Keratinocyte (primary cell): ENCODE measurements around the gene SRPX. TPM values are rescaled to one million over a fixed set of nuclear protein-coding genes. Genes with fewer than 3 reads are reported as not detected.

Experiments
- DNase-seq: peaks from one replicate; pipeline ENCODE4 v3.0.0-alpha.2; 2011; ENCODE audit warnings: low read depth, missing footprints, low spot score
- FAIRE-seq: peaks from 2 replicates; lab custom pipeline; 2011; peaks lifted over from hg19 to GRCh38; lab: Jason Lieb, UNC
- H2AFZ ChIP-seq: 2 replicates; pipeline ENCODE4 v1.6.0; 2012; ENCODE audit warnings: low read length, control low read depth, inconsistent platforms; ENCODE audit not compliant: control insufficient read depth
- H3K27ac ChIP-seq: 2 replicates; pipeline ENCODE4 v1.5.1; 2011; ENCODE audit warnings: low read length; ENCODE audit not compliant: control insufficient read depth, insufficient read depth
- H3K27me3 ChIP-seq: 3 replicates; pipeline ENCODE4 v1.6.0; 2011; ENCODE audit warnings: low read length; ENCODE audit not compliant: control insufficient read depth, insufficient read depth; ENCODE audit errors: extremely low read depth
- H3K36me3 ChIP-seq, 2 experiments: 2 replicates in 1 of 2; 3 replicates in 1 of 2; pipeline ENCODE4 v1.5.1; 2011; ENCODE audit warnings: low read length in 2 of 2, mild to moderate bottlenecking in 1 of 2; ENCODE audit not compliant: control insufficient read depth in 2 of 2, insufficient read depth in 2 of 2; ENCODE audit errors: extremely low read depth in 1 of 2
- H3K4me1 ChIP-seq: 3 replicates; pipeline ENCODE4 v1.5.1; 2011; ENCODE audit warnings: low read length; ENCODE audit not compliant: control insufficient read depth, insufficient read depth; ENCODE audit errors: extremely low read depth
- H3K4me2 ChIP-seq: 3 replicates; pipeline ENCODE4 v1.6.0; 2011; ENCODE audit warnings: low read depth, low read length; ENCODE audit not compliant: control insufficient read depth, insufficient read depth; ENCODE audit errors: extremely low read depth
- H3K4me3 ChIP-seq, 3 experiments: fragments of 200-600 bp in 1 of 3; sonication (generic) in 1 of 3; 2 replicates in 2 of 3; 3 replicates in 1 of 3; pipeline ENCODE4 v1.5.1; 2011 to 2016; ENCODE audit warnings: low read length in 3 of 3, mild to moderate bottlenecking in 3 of 3, control low read depth in 2 of 3, inconsistent platforms in 1 of 3, low read depth in 1 of 3, mixed read lengths in 1 of 3, mixed run types in 1 of 3, moderate library complexity in 1 of 3; ENCODE audit not compliant: control insufficient read depth in 2 of 3, insufficient read depth in 2 of 3; ENCODE audit errors: extremely low read depth in 1 of 3
- H3K79me2 ChIP-seq: 2 replicates; pipeline ENCODE4 v1.6.0; 2012; ENCODE audit warnings: low read length; ENCODE audit not compliant: control insufficient read depth, insufficient read depth
- H3K9ac ChIP-seq: 3 replicates; pipeline ENCODE4 v1.6.0; 2011; ENCODE audit warnings: low read length; ENCODE audit not compliant: control insufficient read depth, insufficient read depth; ENCODE audit errors: extremely low read depth
- H3K9me1 ChIP-seq: 3 replicates; pipeline ENCODE4 v1.6.0; 2011; ENCODE audit warnings: low read length; ENCODE audit not compliant: control insufficient read depth, insufficient read depth; ENCODE audit errors: extremely low read depth
- H3K9me3 ChIP-seq: 2 replicates; pipeline ENCODE4 v1.5.1; 2012; ENCODE audit warnings: low read depth, low read length; ENCODE audit not compliant: control insufficient read depth
- H4K20me1 ChIP-seq: 3 replicates; pipeline ENCODE4 v1.6.0; 2011; ENCODE audit warnings: low read length; ENCODE audit not compliant: control insufficient read depth, insufficient read depth; ENCODE audit errors: extremely low read depth
- EZH2 ChIP-seq: IDR thresholded peaks from one replicate; pipeline ENCODE4 v1.6.1; 2012; ENCODE audit warnings: inconsistent platforms, mild to moderate bottlenecking, low read length, moderate library complexity
- dilution Hi-C: fragments of 300-500 bp; cut with MboI; formaldehyde crosslinking; loops from one replicate; pipeline ENCODE4 v1.7.0; 2020; ENCODE audit warnings: low sequenced_read_pairs; ENCODE audit not compliant: extremely low pct_ligation_motif_present
- polyA plus RNA-seq, 5 experiments: library from polyadenylated mRNA; depleted of rRNA in 3 of 5; stranded (reverse) in 3 of 5; stranded (forward) in 1 of 5; unstranded in 1 of 5; fragments of >200 nt; gene quantifications; 1 replicate in 1 of 5; 2 replicates in 3 of 5; 3 replicates in 1 of 5; pipeline versions ENCODE4 v1.2.1 to v1.2.3, GENCODE V29; 2011 to 2012; ENCODE audit warnings: missing spikeins in 2 of 5, low read depth in 1 of 5, low replicate concordance in 1 of 5
- TF ChIP-seq, protein P1 (sequence below), 3 experiments: IDR thresholded peaks in 1 of 3; conservative IDR thresholded peaks in 1 of 3; optimal IDR thresholded peaks in 1 of 3; 2 replicates in 2 of 3; 3 replicates in 1 of 3; pipeline versions ENCODE3 to v1.5.1; 2011; ENCODE audit warnings: low read length in 3 of 3, mild to moderate bottlenecking in 3 of 3, moderate library complexity in 2 of 3, control low read depth in 1 of 3, inconsistent platforms in 1 of 3; ENCODE audit not compliant: insufficient read depth in 2 of 3; ENCODE audit errors: extremely low read depth in 1 of 3

The SRPX gene
- polyA plus RNA-seq, 1 donor (not counting 4 experiments of a cell fraction or from before 2014, with no cell fraction given), result 53.8 TPM

DNA sequence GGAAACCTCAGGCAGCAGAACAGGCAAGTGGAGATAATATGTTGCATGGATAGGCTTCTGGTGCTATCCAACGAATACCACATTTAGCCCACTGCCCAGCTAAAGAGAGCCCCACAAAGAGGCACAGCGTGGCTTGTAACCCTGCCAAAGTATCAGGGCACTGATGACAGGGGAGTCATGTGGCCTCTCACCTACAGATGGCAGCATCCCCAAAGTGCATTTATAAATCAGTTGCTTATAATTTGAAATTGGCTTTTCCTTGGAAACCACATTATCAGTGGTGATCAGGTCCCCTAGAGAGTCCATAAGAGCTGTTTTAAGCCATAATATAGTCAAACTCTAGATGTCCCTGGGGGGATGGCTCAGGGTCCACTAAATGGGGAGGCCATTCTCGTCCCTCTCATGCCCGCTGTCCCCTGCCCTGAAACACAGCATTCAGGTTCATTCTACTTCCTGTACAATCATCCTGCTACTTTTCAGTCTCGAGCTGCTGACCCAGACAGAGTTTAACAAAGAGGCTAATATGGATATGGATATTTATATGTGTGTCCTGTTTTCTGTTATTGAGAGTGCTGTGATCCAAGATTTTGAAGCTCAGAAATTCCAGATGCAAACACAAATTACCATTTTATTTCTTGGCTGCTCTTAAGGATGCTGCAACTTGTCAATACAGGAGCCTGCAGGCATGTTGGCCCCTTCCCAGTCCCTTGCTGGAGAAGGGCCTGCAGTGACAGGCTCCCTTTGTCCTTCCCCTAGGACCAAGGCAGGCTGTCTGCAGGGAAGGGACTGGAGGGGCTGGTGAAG is 28.5 kb downstream of the SRPX start:
- no peak overlapping the region for H3K27ac ChIP-seq
- no peak overlapping the region for H3K9ac ChIP-seq
- H3K4me2 ChIP-seq, result peak overlapping the region; percentile 33
- TF ChIP-seq, protein P1, sequence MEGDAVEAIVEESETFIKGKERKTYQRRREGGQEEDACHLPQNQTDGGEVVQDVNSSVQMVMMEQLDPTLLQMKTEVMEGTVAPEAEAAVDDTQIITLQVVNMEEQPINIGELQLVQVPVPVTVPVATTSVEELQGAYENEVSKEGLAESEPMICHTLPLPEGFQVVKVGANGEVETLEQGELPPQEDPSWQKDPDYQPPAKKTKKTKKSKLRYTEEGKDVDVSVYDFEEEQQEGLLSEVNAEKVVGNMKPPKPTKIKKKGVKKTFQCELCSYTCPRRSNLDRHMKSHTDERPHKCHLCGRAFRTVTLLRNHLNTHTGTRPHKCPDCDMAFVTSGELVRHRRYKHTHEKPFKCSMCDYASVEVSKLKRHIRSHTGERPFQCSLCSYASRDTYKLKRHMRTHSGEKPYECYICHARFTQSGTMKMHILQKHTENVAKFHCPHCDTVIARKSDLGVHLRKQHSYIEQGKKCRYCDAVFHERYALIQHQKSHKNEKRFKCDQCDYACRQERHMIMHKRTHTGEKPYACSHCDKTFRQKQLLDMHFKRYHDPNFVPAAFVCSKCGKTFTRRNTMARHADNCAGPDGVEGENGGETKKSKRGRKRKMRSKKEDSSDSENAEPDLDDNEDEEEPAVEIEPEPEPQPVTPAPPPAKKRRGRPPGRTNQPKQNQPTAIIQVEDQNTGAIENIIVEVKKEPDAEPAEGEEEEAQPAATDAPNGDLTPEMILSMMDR (optimal IDR thresholded peaks at IDR 0.05 in 1 of 3, IDR thresholded peaks at IDR 0.05 in 1 of 3, conservative IDR thresholded peaks at IDR 0.05 in 1 of 3; ENCODE audit: extremely low read depth in 1 of 3, insufficient read depth in 2 of 3, low read length in 3 of 3), result peak; percentile 41 to 62 (median 61)
- TF ChIP-seq EZH2, result no peak
- H3K4me1 ChIP-seq, result peaks cover 4% of the 10 kb centered on the region
- dilution Hi-C loops, result no loop called here
- H3K4me3 ChIP-seq, result no peak overlapping the region
- FAIRE-seq, result peak; percentile 32
- no peaks in the 10 kb centered on the region for H3K9me1 ChIP-seq
- no peaks in the 10 kb centered on the region for H3K36me3 ChIP-seq
- no peak overlapping the region for H2AFZ ChIP-seq
- no peak for DNase-seq
- no peaks in the 10 kb centered on the region for H4K20me1 ChIP-seq
- H3K9me3 ChIP-seq, result no peaks in the 10 kb centered on the region
- peaks cover 16% of the 10 kb centered on the region for H3K79me2 ChIP-seq
- no peaks in the 10 kb centered on the region for H3K27me3 ChIP-seq

DNA sequence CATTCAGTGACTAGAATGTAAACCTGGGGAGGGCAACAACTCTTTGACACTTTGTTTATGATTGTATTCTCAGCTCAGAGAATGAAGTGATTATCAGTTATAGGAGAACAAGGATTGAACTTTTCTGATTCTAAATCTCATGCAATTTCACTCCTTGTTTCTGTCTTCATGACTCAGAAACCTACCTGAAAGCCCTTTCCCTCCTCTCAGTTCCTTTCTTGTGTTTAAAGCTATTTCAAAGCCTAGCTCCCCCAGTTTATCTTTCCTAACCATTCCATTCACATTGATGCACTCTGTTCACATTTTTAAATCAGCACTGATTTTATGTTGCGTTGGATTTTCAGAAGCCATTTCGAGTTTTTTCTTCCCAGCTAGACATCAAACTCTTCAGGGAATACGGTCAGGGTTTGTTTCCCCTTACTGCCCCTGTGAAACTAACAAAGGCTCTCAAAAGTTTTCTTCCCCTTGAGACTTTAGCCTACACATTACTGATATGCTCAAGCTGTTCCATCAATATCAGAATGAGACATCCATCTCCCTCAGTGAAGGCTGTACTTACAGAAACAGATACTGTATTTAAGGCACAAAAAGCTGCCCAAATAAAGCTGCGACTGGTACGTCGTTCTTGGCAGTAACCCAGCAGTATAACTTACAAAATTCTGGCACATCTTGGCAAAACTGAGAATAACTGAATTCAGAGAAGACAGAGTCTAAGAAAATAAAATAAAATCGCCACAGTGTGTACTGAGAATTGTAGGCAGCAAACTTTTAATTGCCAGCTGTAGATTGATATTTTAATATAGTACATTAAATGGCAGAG is 31.0 kb downstream of the SRPX start:
- no peak for FAIRE-seq
- H3K27me3 ChIP-seq, result no peaks in the 10 kb centered on the region
- dilution Hi-C loops, result no loop called here

More for the DNA sequence above, 31.0 kb downstream of the SRPX start:
- Histone ChIP-seq H3K9ac (no peak overlapping the region), H3K4me1 (peaks cover 4% of the 10 kb centered on the region), H3K36me3 (no peaks in the 10 kb centered on the region), H4K20me1 (no peaks in the 10 kb centered on the region), H3K9me1 (no peaks in the 10 kb centered on the region), H3K9me3 (no peaks in the 10 kb centered on the region), H2AFZ (no peak overlapping the region), H3K79me2 (peaks cover 4% of the 10 kb centered on the region), H3K4me2 (no peak overlapping the region), H3K4me3 (no peak overlapping the region), H3K27ac (no peak overlapping the region)
- no peak for DNase-seq
- TF ChIP-seq, protein P1 (optimal IDR thresholded peaks at IDR 0.05 in 1 of 3, IDR thresholded peaks at IDR 0.05 in 1 of 3, conservative IDR thresholded peaks at IDR 0.05 in 1 of 3; ENCODE audit: extremely low read depth in 1 of 3, insufficient read depth in 2 of 3, low read length in 3 of 3), result no peak
- TF ChIP-seq EZH2, result no peak
